Activated CD4-positive, alpha-beta T cell treated with anti-CD3 and anti-CD28 coated beads for 36 hours (primary cell): ENCODE results near the gene NR5A2. TPM values are rescaled to one million over a fixed set of nuclear protein-coding genes. Genes with fewer than 3 reads are reported as not detected.

Experiments
- ATAC-seq: fragments of 200-7000 bp; cut with Tn5 transposase; one replicate; pipeline ENCODE4 v1.10.0; 2021; ENCODE audit warnings: mild to moderate bottlenecking, moderate library complexity
- CTCF ChIA-PET: fragments of 350-600 bp; sonication (Branson Sonifier 250); formaldehyde crosslinking; loops from one replicate; lab custom pipeline; 2021; ENCODE audit warnings: antibody characterized with exemption; lab: Charles Lee
- POLR2A ChIA-PET: fragments of 350-600 bp; sonication (Branson Sonifier 250); formaldehyde crosslinking; loops from one replicate; lab custom pipeline; 2021; ENCODE audit warnings: antibody characterized with exemption, inconsistent platforms; lab: Charles Lee
- DNase-seq: peaks from one replicate; pipeline ENCODE4 v3.0.0-alpha.2; 2020
- H3K27ac Mint-ChIP-seq: one replicate; pipeline ENCODE4 v1.8.0; 2021; ENCODE audit warnings: mixed read lengths
- H3K27me3 Mint-ChIP-seq: one replicate; pipeline ENCODE4 v1.8.0; 2021; ENCODE audit warnings: mixed read lengths
- H3K36me3 Mint-ChIP-seq: one replicate; pipeline ENCODE4 v1.8.0; 2021; ENCODE audit warnings: low read depth, mixed read lengths
- H3K4me1 Mint-ChIP-seq: one replicate; pipeline ENCODE4 v1.8.0; 2021; ENCODE audit warnings: mixed read lengths
- H3K4me3 Mint-ChIP-seq: one replicate; pipeline ENCODE4 v1.8.0; 2021; ENCODE audit warnings: mild to moderate bottlenecking, moderate library complexity, mixed read lengths
- H3K9me3 Mint-ChIP-seq: one replicate; pipeline ENCODE4 v1.8.0; 2021; ENCODE audit warnings: low read depth, mixed read lengths
- intact Hi-C, 2 experiments: fragments of 100-400 bp; cut with DNase I in 1 of 2; cut with micrococcal nuclease in 1 of 2; formaldehyde crosslinking; loops; one replicate each; pipeline versions ENCODE4 v1.14.2 to v1.15.1; 2022 to 2024; cut with DNase I, micrococcal nuclease
- total RNA-seq, 2 experiments: library from RNA; stranded (reverse); gene quantifications; one replicate each; pipeline ENCODE4 v1.2.3, GENCODE V29; 2021

Gene NR5A2
- total RNA-seq, 2 experiments from 2014 or later, result not detected

DNA sequence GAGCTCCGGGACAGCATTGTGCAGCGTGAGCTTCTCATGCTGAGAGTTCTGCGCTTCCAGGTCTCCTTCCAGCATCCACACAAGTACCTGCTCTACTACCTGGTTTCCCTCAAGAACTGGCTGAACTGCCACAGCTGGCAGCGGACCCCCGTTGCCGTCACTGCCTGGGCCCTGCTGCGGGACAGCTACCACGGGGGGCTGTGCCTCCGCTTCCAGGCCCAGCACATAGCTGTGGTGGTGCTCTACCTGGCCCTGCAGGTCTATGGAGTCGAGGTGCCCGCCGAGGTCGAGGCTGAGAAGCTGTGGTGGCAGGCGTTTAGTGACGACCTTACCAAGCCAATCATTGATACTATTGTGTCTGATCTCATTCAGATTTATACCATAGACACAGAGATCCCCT, 186.4 kb downstream of the NR5A2 start:
- intact Hi-C loops, result no loop called here
- Mint-ChIP-seq H3K4me3 (no peak overlapping the region), H3K4me1 (no peaks in the 10 kb centered on the region), H3K9me3 (no peaks in the 10 kb centered on the region), H3K36me3 (no peaks in the 10 kb centered on the region), H3K27me3 (peaks cover 4% of the 10 kb centered on the region), H3K27ac (no peak overlapping the region)
- POLR2A ChIA-PET, result no interaction called here
- DNase-seq (no peak), ATAC-seq (no peak)
- CTCF ChIA-PET, result no interaction called here

DNA sequence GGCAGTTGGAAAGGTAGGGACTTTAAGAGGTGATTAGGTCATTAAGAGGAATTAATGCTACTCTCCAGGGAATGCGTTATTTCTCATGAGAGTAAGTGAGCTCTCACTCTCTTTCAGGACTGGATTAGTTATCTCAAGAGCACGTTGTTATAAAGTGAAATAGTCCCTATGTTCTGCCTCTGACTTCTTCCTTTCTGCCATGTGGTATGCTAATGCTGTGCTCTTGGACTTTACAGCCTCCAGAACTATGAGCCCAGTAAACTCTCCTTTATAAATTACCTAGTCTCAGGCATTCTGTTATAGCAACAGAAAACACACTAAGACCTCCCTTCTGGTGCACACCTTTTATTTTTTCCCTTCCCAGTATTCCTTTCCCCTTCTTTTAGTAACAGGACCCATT, 187.8 kb downstream of the NR5A2 start:
- Mint-ChIP-seq H3K27ac (no peak overlapping the region), H3K4me1 (no peaks in the 10 kb centered on the region), H3K9me3 (no peaks in the 10 kb centered on the region), H3K27me3 (peaks cover 4% of the 10 kb centered on the region), H3K4me3 (no peak overlapping the region), H3K36me3 (no peaks in the 10 kb centered on the region)
- CTCF ChIA-PET, result no interaction called here
- ATAC-seq, result no peak
- no peak for DNase-seq
- POLR2A ChIA-PET, result no interaction called here
- intact Hi-C loops, result no loop called here

DNA sequence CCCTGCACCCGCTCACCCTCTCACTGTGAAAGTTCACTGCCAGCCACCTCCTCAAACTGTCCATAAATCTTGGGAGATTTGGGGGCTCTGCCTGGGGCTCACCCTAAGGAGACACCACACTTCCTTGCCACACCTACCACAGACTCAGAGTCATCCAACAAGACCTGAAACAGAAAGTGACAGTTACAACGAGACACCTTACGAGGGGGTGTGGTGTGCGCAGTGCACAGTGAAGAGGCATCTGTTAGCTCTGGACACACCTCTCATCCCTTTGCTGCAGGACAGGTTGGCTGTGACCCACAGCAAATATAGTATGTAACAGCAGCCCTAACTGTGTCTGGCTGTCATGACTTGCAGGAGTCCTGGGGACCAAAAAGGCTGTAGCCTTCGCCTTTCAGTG, 190.2 kb downstream of the NR5A2 start:
- H3K4me1 Mint-ChIP-seq, result peaks cover 2% of the 10 kb centered on the region
- POLR2A ChIA-PET, result no interaction called here
- CTCF ChIA-PET, result interaction anchor here (0.6 kb wide), 1 partner anchor 1661 kb away, joined by 3 read pairs; no protein-coding TSS in a partner anchor
- ATAC-seq, result peak; percentile 42
- no peaks in the 10 kb centered on the region for H3K9me3 Mint-ChIP-seq
- H3K27ac Mint-ChIP-seq, result no peak overlapping the region
- intact Hi-C loops, result no loop called here
- H3K36me3 Mint-ChIP-seq, result no peaks in the 10 kb centered on the region
- no peak overlapping the region for H3K4me3 Mint-ChIP-seq
- peaks cover 6% of the 10 kb centered on the region for H3K27me3 Mint-ChIP-seq
- DNase-seq, result peak; percentile 8

DNA sequence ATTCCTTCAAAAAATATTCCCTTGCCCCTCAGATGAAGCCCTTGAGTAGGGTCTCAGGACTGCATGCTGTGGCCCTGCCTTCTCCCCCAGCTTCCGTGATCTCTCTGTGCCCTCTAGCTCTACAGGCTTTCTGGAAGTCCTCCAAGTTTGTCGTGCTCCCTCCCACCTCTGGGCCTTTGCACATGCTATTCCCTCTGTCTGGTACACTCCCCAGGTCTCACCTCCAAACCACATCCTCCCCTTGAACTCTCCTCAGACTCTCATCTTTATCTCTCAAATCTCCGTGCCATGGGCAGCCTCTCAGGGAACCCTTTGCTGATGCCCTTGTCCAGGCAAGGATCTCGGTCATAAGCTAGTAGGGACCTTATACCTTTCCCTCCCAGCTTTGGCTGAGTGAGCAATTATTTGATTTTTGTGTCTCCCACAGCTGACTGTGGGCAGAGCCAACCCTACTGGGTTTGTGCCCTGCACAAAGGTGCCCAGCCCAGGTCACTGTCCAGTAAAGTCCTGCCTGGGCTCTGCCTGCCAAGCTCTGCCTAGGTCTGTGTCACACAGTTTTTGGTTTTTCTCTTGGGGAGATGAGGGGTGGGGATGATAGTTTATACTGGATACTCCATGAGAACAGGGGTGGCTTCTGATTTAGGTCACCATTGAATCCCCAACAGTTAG, 194.2 kb downstream of the NR5A2 start:
- intact Hi-C loops, result no loop called here
- no peak for DNase-seq
- Mint-ChIP-seq H3K4me1 (peaks cover 17% of the 10 kb centered on the region), H3K4me3 (no peak overlapping the region), H3K36me3 (no peaks in the 10 kb centered on the region), H3K9me3 (no peaks in the 10 kb centered on the region), H3K27ac (no peak overlapping the region), H3K27me3 (peaks cover 6% of the 10 kb centered on the region)
- no peak for ATAC-seq
- ChIA-PET CTCF (interaction anchor here (0.6 kb wide), 1 partner anchor 1697 kb away, joined by 3 read pairs; no protein-coding TSS in a partner anchor), POLR2A (no interaction called here)

DNA sequence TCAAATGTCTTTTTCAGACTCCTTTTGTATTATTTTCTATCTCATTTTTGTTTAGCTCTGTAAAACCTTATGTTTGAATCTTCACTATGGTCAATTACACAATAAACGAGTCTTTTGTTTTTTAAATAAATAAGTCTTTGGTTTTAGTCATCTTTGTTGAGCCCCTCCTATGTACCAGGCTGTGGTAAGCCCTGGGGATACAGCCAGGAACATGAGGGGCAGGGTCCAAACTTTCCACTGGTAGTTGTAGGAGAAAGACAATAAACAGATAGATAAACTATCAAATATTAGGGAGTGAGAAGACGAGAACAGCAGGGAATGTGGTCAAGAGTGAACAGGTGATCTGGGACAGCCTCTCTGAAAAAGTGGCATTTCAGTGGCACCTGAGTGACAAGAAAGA, 195.7 kb downstream of the NR5A2 start:
- Mint-ChIP-seq H3K4me1 (peaks cover 20% of the 10 kb centered on the region), H3K27ac (no peak overlapping the region), H3K4me3 (no peak overlapping the region), H3K27me3 (peaks cover 3% of the 10 kb centered on the region), H3K9me3 (no peaks in the 10 kb centered on the region), H3K36me3 (no peaks in the 10 kb centered on the region)
- ChIA-PET POLR2A (interaction anchor here (0.6 kb wide), 1 partner anchor 1153 kb away, joined by 3 read pairs; no protein-coding TSS in a partner anchor), CTCF (interaction anchor here (1.0 to 1.5 kb wide), 2 partner anchors 18 to 84 kb away, joined by 3 read pairs; no protein-coding TSS in a partner anchor)
- intact Hi-C loops, result no loop called here
- ATAC-seq (no peak), DNase-seq (no peak)

DNA sequence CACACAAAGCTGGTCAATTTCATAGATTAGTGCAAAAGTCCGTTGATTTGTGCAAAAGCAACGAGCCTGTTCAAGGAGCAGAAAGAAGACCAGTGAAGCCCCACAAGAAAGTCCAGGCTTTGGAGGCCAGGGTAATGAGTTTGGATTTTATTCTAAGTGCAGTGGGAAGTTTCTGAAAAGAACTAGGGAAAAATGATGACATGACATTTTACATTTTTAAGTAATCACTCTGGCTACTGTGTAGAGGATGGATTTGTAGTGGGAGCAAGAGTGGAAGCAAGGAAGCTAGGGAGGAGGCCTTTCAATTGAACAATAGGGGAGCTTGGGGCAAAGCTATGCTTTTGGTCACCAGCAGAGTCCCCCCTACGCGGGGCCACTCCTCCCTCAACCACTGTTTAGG, 196.1 kb downstream of the NR5A2 start:
- no peak for DNase-seq
- no peak overlapping the region for H3K4me3 Mint-ChIP-seq
- H3K36me3 Mint-ChIP-seq, result no peaks in the 10 kb centered on the region
- no peak for ATAC-seq
- H3K27ac Mint-ChIP-seq, result no peak overlapping the region
- ChIA-PET POLR2A (interaction anchor here (0.6 kb wide), 1 partner anchor 1154 kb away, joined by 3 read pairs; no protein-coding TSS in a partner anchor), CTCF (interaction anchor here (1.0 to 1.5 kb wide), 3 partner anchors 15 to 84 kb away, joined by 3 read pairs; no protein-coding TSS in a partner anchor)
- H3K4me1 Mint-ChIP-seq, result peaks cover 20% of the 10 kb centered on the region
- H3K9me3 Mint-ChIP-seq, result no peaks in the 10 kb centered on the region
- peaks cover 3% of the 10 kb centered on the region for H3K27me3 Mint-ChIP-seq
- intact Hi-C loops, result no loop called here

DNA sequence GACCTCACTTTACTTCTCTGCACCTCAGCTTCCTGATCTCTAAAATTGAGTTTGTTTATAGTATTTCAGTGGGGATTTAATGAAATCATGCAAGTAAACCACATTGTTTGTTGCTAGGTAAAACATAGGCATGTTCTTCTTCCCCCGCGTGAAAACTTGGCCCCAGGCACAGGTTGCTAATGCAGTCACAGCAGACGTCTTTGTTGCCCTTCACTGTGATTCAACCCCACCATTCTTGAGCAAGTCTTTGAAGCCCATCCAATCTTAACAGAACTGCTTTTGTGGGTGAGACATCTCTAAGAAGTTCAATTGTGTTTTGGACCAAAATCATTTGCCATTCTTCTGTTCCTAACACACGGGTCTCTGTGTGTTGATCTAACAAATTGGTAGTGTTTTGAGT, 196.8 kb downstream of the NR5A2 start:
- intact Hi-C loops, result no loop called here
- DNase-seq (no peak), ATAC-seq (no peak)
- ChIA-PET POLR2A (no interaction called here), CTCF (interaction anchor here (0.5 to 1.5 kb wide), 5 partner anchors 15 to 284 kb away, joined by 3 read pairs; no protein-coding TSS in a partner anchor)
- Mint-ChIP-seq H3K27me3 (peaks cover 3% of the 10 kb centered on the region), H3K4me3 (no peak overlapping the region), H3K4me1 (peaks cover 20% of the 10 kb centered on the region), H3K27ac (no peak overlapping the region), H3K9me3 (no peaks in the 10 kb centered on the region), H3K36me3 (no peaks in the 10 kb centered on the region)

DNA sequence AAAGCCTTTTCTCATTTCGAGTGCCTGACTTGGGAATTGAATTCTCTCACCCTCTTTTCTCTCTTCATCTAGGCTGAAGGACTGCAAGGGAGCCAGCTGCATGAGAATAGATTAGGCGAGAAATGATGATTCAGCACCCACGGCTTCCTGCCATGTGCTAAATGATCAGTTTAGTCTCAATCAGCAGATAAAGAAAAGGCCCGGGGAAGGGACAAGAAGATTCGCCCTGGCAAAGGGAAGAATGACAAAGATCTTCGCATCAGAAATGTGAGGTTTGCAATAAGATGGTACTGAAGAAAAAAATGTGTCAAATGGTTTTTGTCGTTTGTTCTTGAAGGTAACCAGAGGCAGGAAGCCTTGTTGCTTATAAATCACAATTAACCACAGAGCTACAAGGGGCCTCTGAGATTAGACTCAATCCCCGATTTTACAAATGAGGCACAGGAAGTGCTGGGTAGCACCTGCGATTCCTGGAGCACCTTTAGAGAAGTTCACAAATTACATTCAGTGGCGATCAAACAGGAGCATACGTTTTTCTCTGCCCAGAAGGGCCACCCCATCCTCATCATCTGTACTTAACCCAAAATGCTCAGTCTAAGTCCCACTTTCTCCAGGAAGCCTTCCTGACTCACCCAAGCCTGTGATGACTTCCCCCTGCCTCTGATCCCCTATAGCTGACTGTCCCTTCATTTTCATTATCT, 198.9 kb downstream of the NR5A2 start:
- ChIA-PET POLR2A (interaction anchor here (1.0 kb wide), 1 partner anchor 73 kb away, joined by 4 read pairs; no protein-coding TSS in a partner anchor), CTCF (interaction anchor here (0.7 to 1.5 kb wide), 3 partner anchors 9 to 213 kb away, joined by 3 to 7 read pairs (median 3); no protein-coding TSS in a partner anchor)
- Mint-ChIP-seq H3K4me1 (peaks cover 20% of the 10 kb centered on the region), H3K9me3 (no peaks in the 10 kb centered on the region), H3K27ac (peak overlapping the region; percentile 45), H3K4me3 (peak overlapping the region; percentile 37), H3K36me3 (no peaks in the 10 kb centered on the region), H3K27me3 (peaks cover 3% of the 10 kb centered on the region)
- DNase-seq, result peak; percentile 56
- intact Hi-C loops, result no loop called here
- ATAC-seq, result peak; percentile 76

DNA sequence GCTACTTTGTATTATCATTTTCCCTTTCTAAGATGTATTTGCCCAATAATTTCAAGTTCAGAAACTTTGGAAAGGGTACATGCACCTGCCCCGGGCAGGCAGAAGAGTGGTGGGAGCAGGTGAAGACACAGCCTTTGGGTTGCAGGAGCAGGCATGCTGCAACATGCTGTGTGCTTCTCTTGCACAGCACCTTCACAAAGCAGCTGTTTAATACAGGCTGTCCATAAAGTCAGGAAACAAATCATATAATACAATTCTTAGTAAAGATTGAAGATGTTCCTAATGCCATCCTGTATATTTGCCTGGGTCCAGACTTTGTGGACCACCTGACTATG, 199.4 kb downstream of the NR5A2 start:
- no peak overlapping the region for H3K27ac Mint-ChIP-seq
- ChIA-PET CTCF (interaction anchor here (0.7 to 1.5 kb wide), 3 partner anchors 9 to 212 kb away, joined by 3 to 7 read pairs (median 3); no protein-coding TSS in a partner anchor), POLR2A (no interaction called here)
- peak; percentile 8 for DNase-seq
- ATAC-seq, result no peak
- H3K27me3 Mint-ChIP-seq, result no peaks in the 10 kb centered on the region
- peak overlapping the region; percentile 37 for H3K4me3 Mint-ChIP-seq
- H3K4me1 Mint-ChIP-seq, result peaks cover 17% of the 10 kb centered on the region
- intact Hi-C loops, result no loop called here
- no peaks in the 10 kb centered on the region for H3K36me3 Mint-ChIP-seq
- no peaks in the 10 kb centered on the region for H3K9me3 Mint-ChIP-seq
